Measurements from ENCODE around the gene YIPF2. TPM values are rescaled to one million over a fixed set of nuclear protein-coding genes. Genes with fewer than 3 reads are reported as not detected.

YIPF2 gene
- total RNA-seq = 74.5 to 88.2 TPM (median 76.1 TPM) in 3 replicates
- long read RNA-seq, transcript YIPF2-204 (10 exons, 1,550 nt) = major isoform, 15 of 52 reads
- long read RNA-seq, transcript YIPF2-201 (10 exons, 2,087 nt) = major isoform, 15 of 52 reads
- long read RNA-seq, partial matches to known transcripts = 8 of 52 reads
- long read RNA-seq, other reads (novel, unspliced or antisense) = 14 of 52 reads

- peaks cover 7% of the 10 kb centered on the region for H3K36me3 Mint-ChIP-seq (ENCODE audit: low read depth)
- DNase-seq (ENCODE audit: low spot score) = peak; percentile 99
Measured at GRCh38 chr19:10928563-10929401, at the start of gene YIPF2, which contains the start of gene TIMM29. Gene YIPF2 (minus strand): TSS chr19:10928639. CDS start chr19:10928410, 229 bp downstream. Gene TIMM29 (plus strand): TSS chr19:10928811. CDS start chr19:10928823, 12 bp downstream.

GRCh38 chr19:10977742-10978092 lies 49.3 kb upstream of the YIPF2 start:
- no peaks in the 10 kb centered on the region for H3K36me3 Mint-ChIP-seq (ENCODE audit: low read depth)
- no peak overlapping the region for H3K4me3 Mint-ChIP-seq (ENCODE audit: unreplicated experiment)
- H3K9me3 Mint-ChIP-seq (ENCODE audit: low read depth) = no peaks in the 10 kb centered on the region
- DNase-seq (ENCODE audit: low spot score) = no peak
- H3K27me3 Mint-ChIP-seq (ENCODE audit: low read depth) = no peaks in the 10 kb centered on the region
- H3K27ac Mint-ChIP-seq (ENCODE audit: unreplicated experiment) = peak overlapping the region; percentile 69
- TF ChIP-seq CTCF (IDR thresholded peaks at IDR 0.05) = no peak
- H3K4me1 Mint-ChIP-seq (ENCODE audit: low read depth) = peaks cover 38% of the 10 kb centered on the region

More at GRCh38 chr19:10928563-10929401, at the start of gene YIPF2, which contains the start of gene TIMM29:
- Mint-ChIP-seq H3K4me3 (ENCODE audit: unreplicated experiment) (peak within 1 kb of the TSS; percentile 89), H3K4me1 (ENCODE audit: low read depth) (peaks cover 23% of the 10 kb centered on the region), H3K27ac (ENCODE audit: unreplicated experiment) (peak within 1 kb of the TSS; percentile 95), H3K9me3 (ENCODE audit: low read depth) (no peaks in the 10 kb centered on the region), H3K27me3 (ENCODE audit: low read depth) (no peaks in the 10 kb centered on the region)
- peak; percentile 20 for TF ChIP-seq CTCF (IDR thresholded peaks at IDR 0.05)

- H3K27ac Mint-ChIP-seq (ENCODE audit: unreplicated experiment) = peak overlapping the region; percentile 94
- TF ChIP-seq CTCF (IDR thresholded peaks at IDR 0.05) = no peak
- no peaks in the 10 kb centered on the region for H3K27me3 Mint-ChIP-seq (ENCODE audit: low read depth)
- no peaks in the 10 kb centered on the region for H3K36me3 Mint-ChIP-seq (ENCODE audit: low read depth)
- DNase-seq (ENCODE audit: low spot score) = no peak
- peaks cover 35% of the 10 kb centered on the region for H3K4me1 Mint-ChIP-seq (ENCODE audit: low read depth)
- H3K4me3 Mint-ChIP-seq (ENCODE audit: unreplicated experiment) = no peak overlapping the region
- no peaks in the 10 kb centered on the region for H3K9me3 Mint-ChIP-seq (ENCODE audit: low read depth)
Measured at GRCh38 chr19:10976131-10976892, 47.9 kb upstream of the YIPF2 start.

- DNase-seq (ENCODE audit: low spot score) = no peak
- peak overlapping the region; percentile 26 for H3K4me3 Mint-ChIP-seq (ENCODE audit: unreplicated experiment)
- H3K4me1 Mint-ChIP-seq (ENCODE audit: low read depth) = peaks cover 29% of the 10 kb centered on the region
- no peaks in the 10 kb centered on the region for H3K36me3 Mint-ChIP-seq (ENCODE audit: low read depth)
- H3K9me3 Mint-ChIP-seq (ENCODE audit: low read depth) = no peaks in the 10 kb centered on the region
- no peaks in the 10 kb centered on the region for H3K27me3 Mint-ChIP-seq (ENCODE audit: low read depth)
- TF ChIP-seq CTCF (IDR thresholded peaks at IDR 0.05) = no peak
- peak overlapping the region; percentile 94 for H3K27ac Mint-ChIP-seq (ENCODE audit: unreplicated experiment)
Measured at GRCh38 chr19:10975374-10976130, 47.1 kb upstream of the YIPF2 start.
